Panc1 (cell line): ENCODE data around the gene NOS1AP. TPM values are rescaled to one million over a fixed set of nuclear protein-coding genes. Genes with fewer than 3 reads are reported as not detected.

Source experiments
- ATAC-seq: fragments of 200-7000 bp; cut with Tn5 transposase; 2 replicates; pipeline ENCODE4 v1.9.1; 2020; ENCODE audit warnings: mild to moderate bottlenecking, moderate library complexity
- BruUV-seq: library from RNA; stranded (reverse); fragments of 400-500 nt; replicated peaks from 2 replicates; lab custom pipeline; 2021; lab: Mats Ljungman, UMichigan
- CTCF ChIA-PET: fragments of 300-600 bp; sonication (Branson Sonifier 250); formaldehyde crosslinking; loops from one replicate; lab custom pipeline; 2022; ENCODE audit warnings: antibody characterized with exemption; lab: Charles Lee
- POLR2A ChIA-PET: fragments of 300-600 bp; sonication (Branson Sonifier 250); formaldehyde crosslinking; loops from one replicate; lab custom pipeline; 2022; ENCODE audit warnings: antibody characterized with exemption; lab: Charles Lee
- DNase-seq: peaks from one replicate; pipeline ENCODE4 v3.0.0-alpha.2; 2010; ENCODE audit warnings: low read depth, low spot score
- H3K27ac ChIP-seq: 2 replicates; pipeline ENCODE4 v1.5.1; 2011; ENCODE audit warnings: mild to moderate bottlenecking, low read length, inconsistent platforms
- H3K27me3 ChIP-seq: fragments of 200-500 bp; sonication (Bioruptor generic); 2 replicates; pipeline ENCODE4 v1.6.0; 2014; ENCODE audit warnings: low read length, inconsistent platforms; ENCODE audit not compliant: control insufficient read depth, insufficient read depth
- H3K36me3 ChIP-seq: fragments of 200-500 bp; sonication (Bioruptor generic); 2 replicates; pipeline ENCODE4 v1.5.1; 2014; ENCODE audit warnings: inconsistent platforms, mild to moderate bottlenecking, low read length, moderate library complexity; ENCODE audit not compliant: control insufficient read depth, insufficient read depth
- H3K4me1 ChIP-seq: 2 replicates; pipeline ENCODE4 v1.5.1; 2011; ENCODE audit warnings: inconsistent platforms, mild to moderate bottlenecking, low read length, moderate library complexity; ENCODE audit not compliant: control insufficient read depth, insufficient read depth
- H3K4me3 ChIP-seq, 2 experiments: 2 replicates each; pipeline ENCODE4 v1.5.1; 2011 to 2012; ENCODE audit warnings: low read depth in 2 of 2, low read length in 2 of 2, mild to moderate bottlenecking in 2 of 2, inconsistent platforms in 1 of 2, moderate library complexity in 1 of 2
- H3K9me3 ChIP-seq: fragments of 200-500 bp; sonication (Bioruptor generic); 2 replicates; pipeline ENCODE4 v1.5.1; 2014; ENCODE audit warnings: low read depth, mild to moderate bottlenecking, inconsistent platforms, low read length, moderate library complexity; ENCODE audit not compliant: control insufficient read depth, insufficient read depth
- POLR2AphosphoS5 ChIP-seq: IDR thresholded peaks from 2 replicates; pipeline ENCODE4 v1.6.1; 2012; ENCODE audit warnings: mild to moderate bottlenecking, low read depth, low read length, moderate library complexity
- SIN3A ChIP-seq: IDR thresholded peaks from 2 replicates; pipeline ENCODE4 v1.6.1; 2012; ENCODE audit warnings: low read depth, mild to moderate bottlenecking, low read length, moderate library complexity, borderline replicate concordance; ENCODE audit not compliant: insufficient read depth
- TCF7L2 ChIP-seq: IDR thresholded peaks from 2 replicates; pipeline ENCODE4 v1.6.1; 2011; ENCODE audit warnings: mild to moderate bottlenecking, low read depth, low read length, inconsistent platforms
- in situ Hi-C: cut with HindIII; loops from 2 replicates; pipeline ENCODE4 v1.10.0; 2016; ENCODE audit warnings: low sequenced_read_pairs, low pct_unique_long_range_greater_than_20kb
- intact Hi-C: fragments of 100-400 bp; cut with micrococcal nuclease; formaldehyde crosslinking; loops from one replicate; pipeline ENCODE4 v1.10.0; 2022; ENCODE audit not compliant: unreplicated experiment
- total RNA-seq: library from RNA; stranded (reverse); gene quantifications from one replicate; pipeline ENCODE4 v1.2.1, GENCODE V29; 2021; ENCODE audit not compliant: unreplicated experiment
- TF ChIP-seq, protein P1 (sequence below): fragments of 450-650 bp; IDR thresholded peaks from 2 replicates; pipeline ENCODE4 v1.5.1; 2017; ENCODE audit warnings: mild to moderate bottlenecking
- TF ChIP-seq, protein P2 (sequence below), 2 experiments: IDR thresholded peaks; 2 replicates each; pipeline ENCODE4 v1.6.1; 2011 to 2012; ENCODE audit warnings: low read depth in 2 of 2, control low read depth in 1 of 2, low read length in 1 of 2, mild to moderate bottlenecking in 1 of 2, moderate library complexity in 1 of 2; ENCODE audit not compliant: insufficient read depth in 1 of 2

Gene NOS1AP
- total RNA-seq, 1 experiment from 2014 or later = 27.9 TPM

DNA sequence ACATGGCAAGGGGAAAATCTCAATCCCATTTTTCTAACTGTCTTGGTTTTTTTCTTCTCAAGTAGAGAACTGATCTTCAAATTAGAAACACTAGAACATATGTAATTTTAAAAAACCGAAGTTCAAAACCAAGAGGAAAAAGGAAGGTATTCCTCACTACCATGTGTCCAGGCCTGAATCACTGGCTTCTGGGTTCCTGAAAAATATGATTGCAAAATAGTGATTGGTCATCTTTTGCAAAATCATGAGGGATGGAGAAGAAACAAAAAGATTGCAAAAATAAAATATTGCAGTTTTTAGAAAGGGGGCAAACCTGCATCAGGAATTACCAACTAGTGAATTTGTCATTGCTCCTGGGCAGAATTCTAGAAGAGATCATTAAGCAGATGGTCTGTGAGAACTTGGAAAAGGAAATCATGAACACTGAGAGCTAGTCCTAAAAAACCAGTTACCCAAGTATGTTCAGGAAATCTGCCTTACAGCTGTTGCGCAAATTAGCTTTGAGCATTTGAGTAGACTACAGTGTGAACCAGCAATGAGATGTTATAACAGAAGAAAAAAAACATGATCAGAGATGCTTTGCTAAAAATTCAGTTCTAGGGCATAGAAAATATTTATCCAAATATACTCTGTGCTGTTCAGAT is 257.8 kb downstream of the NOS1AP start:
- no peak overlapping the region for H3K4me3 ChIP-seq
- no peaks in the 10 kb centered on the region for H3K36me3 ChIP-seq
- ChIA-PET POLR2A (no interaction called here), CTCF (no interaction called here)
- in situ Hi-C loops (no loop called here), intact Hi-C loops (no loop called here)
- ATAC-seq (no peak), DNase-seq (no peak)
- peaks cover 6% of the 10 kb centered on the region; the same call in 1 of the 2 replicates for H3K4me1 ChIP-seq
- H3K27ac ChIP-seq = no peak overlapping the region
- H3K27me3 ChIP-seq = no peaks in the 10 kb centered on the region
- H3K9me3 ChIP-seq = no peaks in the 10 kb centered on the region
- no TSS peak for BruUV-seq
- TF ChIP-seq SIN3A (no peak), TCF7L2 (no peak), POLR2AphosphoS5 (no peak)
- TF ChIP-seq, protein P1, sequence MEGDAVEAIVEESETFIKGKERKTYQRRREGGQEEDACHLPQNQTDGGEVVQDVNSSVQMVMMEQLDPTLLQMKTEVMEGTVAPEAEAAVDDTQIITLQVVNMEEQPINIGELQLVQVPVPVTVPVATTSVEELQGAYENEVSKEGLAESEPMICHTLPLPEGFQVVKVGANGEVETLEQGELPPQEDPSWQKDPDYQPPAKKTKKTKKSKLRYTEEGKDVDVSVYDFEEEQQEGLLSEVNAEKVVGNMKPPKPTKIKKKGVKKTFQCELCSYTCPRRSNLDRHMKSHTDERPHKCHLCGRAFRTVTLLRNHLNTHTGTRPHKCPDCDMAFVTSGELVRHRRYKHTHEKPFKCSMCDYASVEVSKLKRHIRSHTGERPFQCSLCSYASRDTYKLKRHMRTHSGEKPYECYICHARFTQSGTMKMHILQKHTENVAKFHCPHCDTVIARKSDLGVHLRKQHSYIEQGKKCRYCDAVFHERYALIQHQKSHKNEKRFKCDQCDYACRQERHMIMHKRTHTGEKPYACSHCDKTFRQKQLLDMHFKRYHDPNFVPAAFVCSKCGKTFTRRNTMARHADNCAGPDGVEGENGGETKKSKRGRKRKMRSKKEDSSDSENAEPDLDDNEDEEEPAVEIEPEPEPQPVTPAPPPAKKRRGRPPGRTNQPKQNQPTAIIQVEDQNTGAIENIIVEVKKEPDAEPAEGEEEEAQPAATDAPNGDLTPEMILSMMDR = no peak
- TF ChIP-seq, protein P2, sequence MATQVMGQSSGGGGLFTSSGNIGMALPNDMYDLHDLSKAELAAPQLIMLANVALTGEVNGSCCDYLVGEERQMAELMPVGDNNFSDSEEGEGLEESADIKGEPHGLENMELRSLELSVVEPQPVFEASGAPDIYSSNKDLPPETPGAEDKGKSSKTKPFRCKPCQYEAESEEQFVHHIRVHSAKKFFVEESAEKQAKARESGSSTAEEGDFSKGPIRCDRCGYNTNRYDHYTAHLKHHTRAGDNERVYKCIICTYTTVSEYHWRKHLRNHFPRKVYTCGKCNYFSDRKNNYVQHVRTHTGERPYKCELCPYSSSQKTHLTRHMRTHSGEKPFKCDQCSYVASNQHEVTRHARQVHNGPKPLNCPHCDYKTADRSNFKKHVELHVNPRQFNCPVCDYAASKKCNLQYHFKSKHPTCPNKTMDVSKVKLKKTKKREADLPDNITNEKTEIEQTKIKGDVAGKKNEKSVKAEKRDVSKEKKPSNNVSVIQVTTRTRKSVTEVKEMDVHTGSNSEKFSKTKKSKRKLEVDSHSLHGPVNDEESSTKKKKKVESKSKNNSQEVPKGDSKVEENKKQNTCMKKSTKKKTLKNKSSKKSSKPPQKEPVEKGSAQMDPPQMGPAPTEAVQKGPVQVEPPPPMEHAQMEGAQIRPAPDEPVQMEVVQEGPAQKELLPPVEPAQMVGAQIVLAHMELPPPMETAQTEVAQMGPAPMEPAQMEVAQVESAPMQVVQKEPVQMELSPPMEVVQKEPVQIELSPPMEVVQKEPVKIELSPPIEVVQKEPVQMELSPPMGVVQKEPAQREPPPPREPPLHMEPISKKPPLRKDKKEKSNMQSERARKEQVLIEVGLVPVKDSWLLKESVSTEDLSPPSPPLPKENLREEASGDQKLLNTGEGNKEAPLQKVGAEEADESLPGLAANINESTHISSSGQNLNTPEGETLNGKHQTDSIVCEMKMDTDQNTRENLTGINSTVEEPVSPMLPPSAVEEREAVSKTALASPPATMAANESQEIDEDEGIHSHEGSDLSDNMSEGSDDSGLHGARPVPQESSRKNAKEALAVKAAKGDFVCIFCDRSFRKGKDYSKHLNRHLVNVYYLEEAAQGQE (IDR thresholded peaks at IDR 0.05; ENCODE audit: insufficient read depth in 1 of 2, low read depth in 2 of 2, low read length in 1 of 2) = no peak

DNA sequence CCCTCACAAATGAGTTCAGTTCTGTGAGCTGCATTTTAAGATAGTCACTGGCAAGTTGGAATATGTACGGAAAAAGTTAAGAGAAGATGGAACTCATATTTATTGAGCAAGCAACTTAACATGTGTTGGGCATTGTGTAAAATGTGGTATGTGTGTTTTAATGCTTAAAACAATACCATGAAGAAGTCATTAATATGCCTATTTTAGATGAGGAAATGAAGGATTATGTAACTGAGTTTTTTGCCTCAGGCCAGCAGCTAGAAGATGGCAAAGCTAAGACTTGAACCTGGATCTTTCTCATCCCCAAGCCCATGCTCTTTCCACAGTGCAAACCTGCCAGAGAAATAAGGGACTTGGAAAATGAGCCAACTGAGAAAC is 258.3 kb downstream of the NOS1AP start:
- no peak for TF ChIP-seq POLR2AphosphoS5
- TF ChIP-seq, protein P1 = no peak
- no peak for TF ChIP-seq TCF7L2
- no peak for DNase-seq
- no peak for ATAC-seq
- H3K9me3 ChIP-seq = no peaks in the 10 kb centered on the region
- POLR2A ChIA-PET = no interaction called here
- CTCF ChIA-PET = no interaction called here
- intact Hi-C loops (no loop called here), in situ Hi-C loops (no loop called here)
- BruUV-seq = no TSS peak
- no peaks in the 10 kb centered on the region for H3K27me3 ChIP-seq
- no peaks in the 10 kb centered on the region for H3K36me3 ChIP-seq
- no peak overlapping the region for H3K27ac ChIP-seq
- peaks cover 6% of the 10 kb centered on the region; the same call in 1 of the 2 replicates for H3K4me1 ChIP-seq
- no peak overlapping the region for H3K4me3 ChIP-seq
